WERI-Rb-1 (cell line): ENCODE measurements around the gene SELE.
"Not testable (repeated sequence)": the region's sequence is repeated elsewhere in the genome, so short reads cannot be mapped to it uniquely, and the experiment has no call there.

Source experiments
- DNase-seq: peaks from one replicate; pipeline ENCODE4 v3.0.0-alpha.2; 2020
- H3K27ac ChIP-seq: fragments of 250-450 bp; sonication (Bioruptor Pico); 2 replicates; pipeline ENCODE4 v1.5.1; 2020; ENCODE audit warnings: mild to moderate bottlenecking, moderate library complexity
- H3K27me3 ChIP-seq: fragments of 250-450 bp; sonication (Bioruptor Pico); 2 replicates; pipeline ENCODE4 v1.5.1; 2021; ENCODE audit warnings: mild to moderate bottlenecking, low read depth, moderate library complexity; ENCODE audit not compliant: insufficient read depth, severe bottlenecking
- H3K36me3 ChIP-seq: fragments of 250-450 bp; sonication (Bioruptor Pico); 2 replicates; pipeline ENCODE4 v1.5.1; 2020; ENCODE audit warnings: mild to moderate bottlenecking, moderate library complexity
- H3K4me3 ChIP-seq: 2 replicates; pipeline ENCODE4 v1.5.1; 2011; ENCODE audit warnings: low read depth, mild to moderate bottlenecking, control low read depth, low read length
- H3K9me3 ChIP-seq: fragments of 250-450 bp; sonication (Bioruptor Pico); 2 replicates; pipeline ENCODE4 v1.5.1; 2021; ENCODE audit warnings: mild to moderate bottlenecking, moderate library complexity; ENCODE audit not compliant: severe bottlenecking
- TF ChIP-seq, protein P1 (sequence below): IDR thresholded peaks from 2 replicates; pipeline ENCODE4 v1.5.1; 2011; ENCODE audit warnings: low read depth, mild to moderate bottlenecking, control low read depth, inconsistent platforms, low read length

The SELE gene

DNA sequence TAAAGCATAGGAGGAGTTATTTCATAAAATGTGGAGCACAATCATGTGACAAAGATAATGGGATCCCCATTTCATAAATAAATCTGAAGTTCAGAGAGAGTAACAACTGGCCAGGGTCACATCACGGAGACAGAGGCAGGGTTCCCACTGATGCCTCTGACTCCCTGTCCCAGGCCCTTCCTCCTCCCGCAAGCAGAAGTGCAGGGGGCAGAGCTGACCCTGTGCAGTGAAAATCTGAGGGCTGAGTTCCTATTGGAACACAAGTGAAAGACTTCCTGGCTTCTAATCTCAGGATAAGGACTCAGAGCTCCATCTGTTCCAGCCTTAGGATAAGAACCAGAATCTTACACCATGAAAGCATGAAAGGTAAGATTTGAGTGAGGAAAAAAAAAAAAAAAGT lies 44.5 kb downstream of the SELE start:
- Histone ChIP-seq H3K4me3 (no peak overlapping the region), H3K27me3 (no peaks in the 10 kb centered on the region), H3K36me3 (no peaks in the 10 kb centered on the region), H3K9me3 (no peaks in the 10 kb centered on the region), H3K27ac (no peak overlapping the region)
- DNase-seq: peak; percentile 52
- TF ChIP-seq, protein P1, sequence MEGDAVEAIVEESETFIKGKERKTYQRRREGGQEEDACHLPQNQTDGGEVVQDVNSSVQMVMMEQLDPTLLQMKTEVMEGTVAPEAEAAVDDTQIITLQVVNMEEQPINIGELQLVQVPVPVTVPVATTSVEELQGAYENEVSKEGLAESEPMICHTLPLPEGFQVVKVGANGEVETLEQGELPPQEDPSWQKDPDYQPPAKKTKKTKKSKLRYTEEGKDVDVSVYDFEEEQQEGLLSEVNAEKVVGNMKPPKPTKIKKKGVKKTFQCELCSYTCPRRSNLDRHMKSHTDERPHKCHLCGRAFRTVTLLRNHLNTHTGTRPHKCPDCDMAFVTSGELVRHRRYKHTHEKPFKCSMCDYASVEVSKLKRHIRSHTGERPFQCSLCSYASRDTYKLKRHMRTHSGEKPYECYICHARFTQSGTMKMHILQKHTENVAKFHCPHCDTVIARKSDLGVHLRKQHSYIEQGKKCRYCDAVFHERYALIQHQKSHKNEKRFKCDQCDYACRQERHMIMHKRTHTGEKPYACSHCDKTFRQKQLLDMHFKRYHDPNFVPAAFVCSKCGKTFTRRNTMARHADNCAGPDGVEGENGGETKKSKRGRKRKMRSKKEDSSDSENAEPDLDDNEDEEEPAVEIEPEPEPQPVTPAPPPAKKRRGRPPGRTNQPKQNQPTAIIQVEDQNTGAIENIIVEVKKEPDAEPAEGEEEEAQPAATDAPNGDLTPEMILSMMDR: no peak

DNA sequence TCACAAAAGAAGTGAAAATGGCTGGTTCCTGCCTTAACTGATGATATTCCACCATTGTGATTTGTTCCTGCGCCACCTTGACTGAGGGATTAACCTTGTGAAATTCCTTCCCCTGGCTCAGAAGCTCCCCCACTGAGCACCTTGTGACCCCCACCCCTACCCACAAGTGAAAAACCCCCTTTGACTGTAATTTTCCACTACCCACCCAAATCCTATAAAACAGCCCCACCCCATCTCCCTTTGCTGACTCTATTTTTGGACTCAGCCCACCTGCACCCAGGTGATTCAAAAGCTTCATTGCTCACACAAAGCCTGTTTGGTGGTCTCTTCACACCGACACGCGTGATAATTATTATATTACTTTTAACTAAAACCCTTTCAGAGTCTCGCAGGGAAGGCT lies 45.5 kb downstream of the SELE start:
- H3K27me3 ChIP-seq, H3K9me3 ChIP-seq: not testable (repeated sequence)

DNA sequence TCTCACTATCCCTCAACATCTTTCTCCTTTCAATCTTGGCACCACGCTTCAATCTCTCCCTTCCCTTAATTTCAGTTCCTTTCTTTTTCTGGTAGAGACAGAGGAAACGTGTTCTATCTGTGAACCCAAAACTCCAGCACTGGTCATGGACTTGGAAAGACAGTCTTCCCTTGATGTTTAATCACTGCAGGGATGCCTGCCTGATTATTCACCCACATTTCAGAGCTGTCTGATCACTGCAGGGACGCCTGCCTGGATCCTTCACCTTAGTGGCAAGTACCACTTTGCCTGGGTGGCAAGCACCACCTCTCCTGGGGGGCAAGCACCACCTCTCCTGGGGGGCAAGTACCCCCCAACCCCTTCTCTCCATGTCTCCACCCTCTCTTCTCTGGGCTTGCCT lies 50.2 kb downstream of the SELE start:
- Histone ChIP-seq H3K27ac (no peak overlapping the region), H3K27me3 (no peaks in the 10 kb centered on the region), H3K4me3 (no peak overlapping the region), H3K9me3 (no peaks in the 10 kb centered on the region), H3K36me3 (no peaks in the 10 kb centered on the region)
- TF ChIP-seq, protein P1: no peak
- DNase-seq: no peak

More for the DNA sequence above, 45.5 kb downstream of the SELE start:
- not testable (repeated sequence) for DNase-seq, H3K36me3 ChIP-seq, H3K4me3 ChIP-seq, H3K27ac ChIP-seq

DNA sequence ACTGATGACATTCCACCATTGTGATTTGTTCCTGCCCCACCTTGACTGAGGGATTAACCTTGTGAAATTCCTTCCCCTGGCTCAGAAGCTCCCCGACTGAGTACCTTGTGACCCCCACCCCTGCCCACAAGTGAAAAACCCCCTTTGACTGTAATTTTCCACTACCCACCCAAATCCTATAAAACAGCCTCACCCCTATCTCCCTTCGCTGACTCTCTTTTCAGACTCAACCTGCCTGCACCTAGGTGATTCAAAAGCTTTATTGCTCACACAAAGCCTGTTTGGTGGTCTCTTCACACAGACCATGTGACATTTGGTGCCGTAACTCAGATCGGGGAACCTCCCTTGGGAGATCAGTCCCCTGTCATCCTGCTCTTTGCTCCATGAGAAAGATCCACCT lies 50.7 kb downstream of the SELE start:
- not testable (repeated sequence) for H3K4me3 ChIP-seq, H3K9me3 ChIP-seq, H3K27me3 ChIP-seq, H3K27ac ChIP-seq, DNase-seq, H3K36me3 ChIP-seq

DNA sequence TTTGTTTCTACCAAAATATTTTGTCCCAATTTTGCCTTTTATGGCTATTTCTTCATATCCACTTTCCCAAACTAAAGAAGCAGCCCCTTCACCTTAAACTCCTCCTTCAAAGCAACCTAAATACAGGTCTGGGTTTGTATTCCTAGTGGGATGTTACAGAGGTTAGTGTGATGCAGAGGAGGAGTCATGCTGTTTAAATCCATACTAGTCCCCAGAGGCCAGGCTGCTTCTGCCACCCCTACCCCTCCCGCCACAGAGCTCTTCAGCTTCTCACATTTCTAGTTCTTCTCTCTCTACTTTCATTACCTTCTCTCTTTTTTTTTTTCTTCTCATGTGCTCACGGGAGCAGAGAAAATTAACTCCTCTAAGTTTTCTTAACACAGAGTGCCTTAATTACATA lies 51.8 kb downstream of the SELE start:
- H3K36me3 ChIP-seq: no peaks in the 10 kb centered on the region
- no peaks in the 10 kb centered on the region for H3K9me3 ChIP-seq
- no peaks in the 10 kb centered on the region for H3K27me3 ChIP-seq
- H3K4me3 ChIP-seq: no peak overlapping the region
- TF ChIP-seq, protein P1: no peak
- no peak overlapping the region for H3K27ac ChIP-seq
- DNase-seq: no peak

DNA sequence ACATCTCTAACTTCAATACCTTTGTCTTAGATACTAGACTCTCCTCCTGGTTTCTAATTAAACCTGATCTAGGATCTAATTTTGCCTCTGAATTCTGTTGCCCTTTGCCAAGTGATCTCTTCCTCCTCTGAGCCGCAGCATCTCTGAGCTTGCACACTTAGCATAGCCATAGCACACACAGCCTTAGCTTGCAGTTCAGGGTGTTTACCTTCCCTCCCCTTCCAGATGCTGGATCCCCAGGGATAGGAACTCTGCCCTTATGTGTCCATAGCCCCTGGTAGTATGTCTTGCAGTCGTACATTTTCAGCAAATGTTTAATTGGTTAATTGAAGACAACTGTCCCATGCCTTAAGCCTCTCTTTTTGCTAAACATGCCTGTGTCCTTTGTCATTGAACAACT lies 52.7 kb downstream of the SELE start:
- no peak overlapping the region for H3K4me3 ChIP-seq
- DNase-seq: no peak
- H3K27me3 ChIP-seq: no peaks in the 10 kb centered on the region
- H3K36me3 ChIP-seq: no peaks in the 10 kb centered on the region
- no peaks in the 10 kb centered on the region for H3K9me3 ChIP-seq
- H3K27ac ChIP-seq: no peak overlapping the region
- TF ChIP-seq, protein P1: no peak

DNA sequence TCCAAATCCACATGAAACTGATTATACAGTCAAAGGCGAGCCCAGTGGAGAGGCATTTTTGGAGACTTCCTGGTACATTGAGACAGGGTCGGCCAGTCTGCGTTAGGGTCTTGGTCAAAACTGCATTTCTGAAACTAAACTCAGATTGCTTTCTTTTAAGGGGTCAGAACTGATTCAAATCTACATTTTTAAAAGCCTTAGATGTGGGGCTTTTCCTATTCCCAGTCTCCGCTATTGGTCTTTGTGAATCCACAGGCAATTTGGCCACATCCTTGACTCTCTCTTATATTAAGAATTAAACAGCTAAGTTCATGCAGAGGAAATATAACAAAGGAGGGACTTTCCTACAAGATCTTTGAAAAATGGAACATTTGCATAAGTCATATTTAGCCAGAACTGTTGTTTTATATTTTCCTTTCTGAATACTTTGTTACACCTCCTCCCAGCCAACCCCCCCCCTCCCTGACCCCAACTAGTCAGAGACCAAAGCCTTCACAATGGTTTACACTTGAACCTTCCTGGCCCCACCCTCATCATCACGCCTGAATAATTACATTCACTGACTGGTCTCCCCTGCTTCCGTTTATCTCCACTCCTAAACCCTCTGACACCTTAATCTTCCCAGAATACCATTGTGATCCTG lies 53.4 kb downstream of the SELE start:
- no peak overlapping the region for H3K27ac ChIP-seq
- H3K27me3 ChIP-seq: no peaks in the 10 kb centered on the region
- no peak overlapping the region for H3K4me3 ChIP-seq
- H3K9me3 ChIP-seq: no peaks in the 10 kb centered on the region
- no peak for DNase-seq
- TF ChIP-seq, protein P1: no peak
- H3K36me3 ChIP-seq: no peaks in the 10 kb centered on the region
